ENCODE data around the gene IL9.

DNA sequence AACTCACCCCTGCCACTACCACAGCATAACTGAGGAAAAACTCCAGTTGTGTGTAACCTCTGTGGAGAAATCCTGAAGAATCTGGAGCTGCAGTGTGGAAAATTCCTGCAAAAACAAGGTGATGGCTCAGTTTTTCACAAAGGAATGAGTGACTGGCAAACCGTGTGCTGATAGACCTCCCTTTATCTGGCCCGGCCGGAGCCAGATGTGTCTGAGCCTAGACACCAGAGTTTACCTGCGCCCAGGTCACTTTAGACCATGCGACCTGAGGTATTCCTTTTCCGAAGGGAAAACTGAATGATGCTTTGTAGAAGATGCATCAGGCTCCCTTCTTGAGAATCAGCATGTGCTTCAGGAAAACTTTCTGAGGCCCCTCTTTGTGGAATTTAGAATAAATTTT lies 45.0 kb downstream of the IL9 start:
- TF ChIP-seq, protein P1, sequence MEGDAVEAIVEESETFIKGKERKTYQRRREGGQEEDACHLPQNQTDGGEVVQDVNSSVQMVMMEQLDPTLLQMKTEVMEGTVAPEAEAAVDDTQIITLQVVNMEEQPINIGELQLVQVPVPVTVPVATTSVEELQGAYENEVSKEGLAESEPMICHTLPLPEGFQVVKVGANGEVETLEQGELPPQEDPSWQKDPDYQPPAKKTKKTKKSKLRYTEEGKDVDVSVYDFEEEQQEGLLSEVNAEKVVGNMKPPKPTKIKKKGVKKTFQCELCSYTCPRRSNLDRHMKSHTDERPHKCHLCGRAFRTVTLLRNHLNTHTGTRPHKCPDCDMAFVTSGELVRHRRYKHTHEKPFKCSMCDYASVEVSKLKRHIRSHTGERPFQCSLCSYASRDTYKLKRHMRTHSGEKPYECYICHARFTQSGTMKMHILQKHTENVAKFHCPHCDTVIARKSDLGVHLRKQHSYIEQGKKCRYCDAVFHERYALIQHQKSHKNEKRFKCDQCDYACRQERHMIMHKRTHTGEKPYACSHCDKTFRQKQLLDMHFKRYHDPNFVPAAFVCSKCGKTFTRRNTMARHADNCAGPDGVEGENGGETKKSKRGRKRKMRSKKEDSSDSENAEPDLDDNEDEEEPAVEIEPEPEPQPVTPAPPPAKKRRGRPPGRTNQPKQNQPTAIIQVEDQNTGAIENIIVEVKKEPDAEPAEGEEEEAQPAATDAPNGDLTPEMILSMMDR (optimal IDR thresholded peaks at IDR 0.05 in 1 of 3, IDR thresholded peaks at IDR 0.05 in 1 of 3, conservative IDR thresholded peaks at IDR 0.05 in 1 of 3; ENCODE audit: extremely low read depth in 1 of 3, insufficient read depth in 2 of 3, low read length in 3 of 3) = no peak
- no peak for TF ChIP-seq EZH2 (IDR thresholded peaks at IDR 0.05; ENCODE audit: low read length)
